HL-60/S4 treated with phorbol 12-myristate 13-acetate at 8.2 ng/mL for 4 days and 3 days (cell line): ENCODE data around the gene ARHGAP22.

Experiments used
- in situ Hi-C: fragments of 300-500 bp; cut with MboI; formaldehyde crosslinking; loops from 2 replicates; pipeline ENCODE4 v1.15.0; 2022; ENCODE audit warnings: low sequenced_read_pairs

ARHGAP22 gene

GRCh38 chr10:48536916-48537890 is 67.7 kb downstream of the ARHGAP22 start:
- in situ Hi-C loops = no loop called here

DNA sequence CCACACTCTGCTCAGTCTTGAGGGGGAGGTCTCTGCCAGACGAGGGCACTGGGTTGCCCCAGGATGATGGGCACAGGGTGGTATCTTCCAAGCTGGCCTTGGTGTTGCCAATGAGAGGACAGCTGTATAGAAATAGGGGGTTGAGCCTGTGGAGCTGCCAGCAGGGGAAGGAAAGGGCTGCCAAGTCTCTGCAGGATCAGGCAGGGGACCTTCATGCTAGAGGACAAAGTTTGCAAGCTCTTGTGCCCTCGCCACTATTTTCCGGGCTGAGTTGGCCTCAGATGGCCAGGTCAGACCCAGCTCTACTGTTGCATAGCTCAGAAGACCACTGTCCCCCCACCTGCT is 68.7 kb downstream of the ARHGAP22 start:
- in situ Hi-C loops = no loop called here

DNA sequence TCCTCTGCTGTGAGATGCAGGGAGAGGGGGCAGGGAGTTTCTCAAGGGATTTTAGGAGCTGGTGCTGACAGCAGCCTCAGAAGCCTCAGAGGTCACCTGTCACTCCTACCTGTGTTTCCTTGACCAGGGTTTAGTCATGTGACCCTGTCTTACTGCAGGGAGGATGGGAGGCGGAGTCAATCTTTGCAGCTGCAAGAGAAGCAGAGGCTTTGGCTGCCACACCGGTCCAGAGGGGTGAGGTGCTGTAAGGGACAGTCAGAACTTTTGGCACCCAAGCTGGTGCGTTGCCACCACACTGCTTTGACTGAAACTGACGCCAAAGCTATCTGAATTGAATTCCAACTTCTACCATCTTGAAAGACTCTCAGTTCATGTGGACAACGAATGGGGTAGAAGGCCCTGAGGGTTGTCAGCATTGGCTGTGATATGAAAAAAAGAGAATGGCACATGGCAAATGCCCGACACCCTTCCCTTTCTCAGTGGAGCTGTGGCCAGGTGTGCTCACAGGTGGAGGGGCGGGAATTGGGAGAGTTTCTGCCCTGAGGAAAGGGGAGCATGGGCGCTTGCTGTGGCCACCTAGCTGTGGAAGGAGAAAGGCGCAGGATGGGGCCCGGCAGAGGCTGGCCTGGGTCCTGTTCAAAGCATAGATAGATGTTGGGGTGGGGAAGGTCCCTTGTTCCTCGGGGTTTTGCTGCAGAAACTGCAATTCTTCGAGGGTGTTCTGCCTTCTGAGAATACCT is 69.3 kb downstream of the ARHGAP22 start:
- in situ Hi-C loops = no loop called here

DNA sequence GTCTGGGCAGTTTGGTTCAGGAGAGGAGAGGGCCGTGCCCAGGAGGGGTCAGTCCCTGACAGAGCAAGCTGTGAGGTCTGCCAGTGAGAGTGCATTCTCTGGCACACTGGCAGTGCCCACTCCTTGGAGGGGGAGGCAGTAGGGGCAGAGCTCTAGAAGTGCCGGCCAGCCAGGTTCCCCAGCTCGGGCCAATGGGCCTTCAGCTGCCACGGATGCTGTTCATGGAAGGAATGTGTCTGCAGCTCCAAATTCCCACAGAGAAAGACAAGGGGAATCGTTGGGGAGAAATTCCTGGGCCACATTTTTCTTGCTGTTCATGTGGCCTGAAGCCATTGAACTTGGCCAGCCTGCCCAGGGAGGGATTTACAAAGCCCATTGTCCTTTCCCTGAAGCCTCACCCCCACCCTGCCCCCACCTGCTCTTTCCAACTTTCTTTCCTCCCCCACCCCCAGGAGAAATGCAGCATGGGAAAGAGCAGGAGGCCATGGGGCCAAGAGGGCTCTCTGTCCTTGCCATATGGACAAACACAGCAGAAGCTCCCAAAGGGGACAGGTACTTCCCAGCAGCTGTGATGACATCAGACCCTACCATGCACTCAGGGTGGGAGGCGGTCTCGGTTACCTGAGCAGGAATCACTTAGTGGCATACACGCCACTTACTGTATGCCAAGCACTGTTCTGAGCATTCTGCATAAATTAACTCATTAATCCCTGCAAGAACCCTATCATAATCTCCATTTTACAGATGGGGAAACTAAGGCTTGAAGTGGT is 70.7 kb downstream of the ARHGAP22 start:
- in situ Hi-C loops = no loop called here

GRCh38 chr10:48533540-48533939 is 71.3 kb downstream of the ARHGAP22 start:
- in situ Hi-C loops = no loop called here

DNA sequence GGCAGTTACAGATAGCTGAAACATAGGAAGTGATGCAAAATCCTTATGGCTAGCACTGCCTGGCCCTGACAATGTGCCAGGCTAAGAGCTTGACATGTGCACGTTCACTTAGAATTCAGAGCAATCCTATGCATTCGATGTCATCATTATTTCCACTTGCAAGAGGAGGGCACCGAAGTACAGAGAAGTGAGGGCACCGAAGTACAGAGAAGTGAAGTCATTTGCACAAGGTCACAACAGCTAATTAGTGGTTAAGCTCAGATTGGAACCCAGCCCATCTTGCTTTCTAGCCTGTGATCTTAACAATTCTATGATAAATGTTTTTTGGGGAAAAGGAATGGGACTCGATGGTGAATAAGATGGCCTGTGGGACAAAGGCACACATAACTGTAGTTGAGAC is 73.4 kb downstream of the ARHGAP22 start:
- in situ Hi-C loops = no loop called here

DNA sequence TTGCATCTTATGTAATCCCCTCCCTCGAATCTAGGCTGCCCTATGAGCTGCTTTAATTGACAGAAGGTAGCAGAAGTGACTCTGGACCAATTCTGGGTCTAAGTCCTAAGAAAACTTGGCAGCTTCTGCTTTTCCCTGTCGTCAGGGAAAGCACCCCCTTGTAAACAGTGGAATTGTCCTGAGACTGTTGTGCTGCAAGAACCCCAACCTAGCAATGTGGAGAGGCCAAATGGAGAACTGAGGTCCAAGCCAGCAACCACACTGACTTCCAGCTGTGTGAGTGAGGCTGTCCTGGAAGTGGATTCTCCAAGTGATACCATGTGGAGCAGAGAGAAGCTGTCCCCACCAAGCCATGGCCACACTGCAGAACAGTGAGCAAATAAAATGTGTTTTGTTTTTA is 75.5 kb downstream of the ARHGAP22 start:
- in situ Hi-C loops = no loop called here

- in situ Hi-C loops = no loop called here
These were observed 77.1 kb downstream of the ARHGAP22 start for GRCh38 chr10:48527756-48528155.

GRCh38 chr10:48526846-48527505 is 77.9 kb downstream of the ARHGAP22 start:
- in situ Hi-C loops = no loop called here

DNA sequence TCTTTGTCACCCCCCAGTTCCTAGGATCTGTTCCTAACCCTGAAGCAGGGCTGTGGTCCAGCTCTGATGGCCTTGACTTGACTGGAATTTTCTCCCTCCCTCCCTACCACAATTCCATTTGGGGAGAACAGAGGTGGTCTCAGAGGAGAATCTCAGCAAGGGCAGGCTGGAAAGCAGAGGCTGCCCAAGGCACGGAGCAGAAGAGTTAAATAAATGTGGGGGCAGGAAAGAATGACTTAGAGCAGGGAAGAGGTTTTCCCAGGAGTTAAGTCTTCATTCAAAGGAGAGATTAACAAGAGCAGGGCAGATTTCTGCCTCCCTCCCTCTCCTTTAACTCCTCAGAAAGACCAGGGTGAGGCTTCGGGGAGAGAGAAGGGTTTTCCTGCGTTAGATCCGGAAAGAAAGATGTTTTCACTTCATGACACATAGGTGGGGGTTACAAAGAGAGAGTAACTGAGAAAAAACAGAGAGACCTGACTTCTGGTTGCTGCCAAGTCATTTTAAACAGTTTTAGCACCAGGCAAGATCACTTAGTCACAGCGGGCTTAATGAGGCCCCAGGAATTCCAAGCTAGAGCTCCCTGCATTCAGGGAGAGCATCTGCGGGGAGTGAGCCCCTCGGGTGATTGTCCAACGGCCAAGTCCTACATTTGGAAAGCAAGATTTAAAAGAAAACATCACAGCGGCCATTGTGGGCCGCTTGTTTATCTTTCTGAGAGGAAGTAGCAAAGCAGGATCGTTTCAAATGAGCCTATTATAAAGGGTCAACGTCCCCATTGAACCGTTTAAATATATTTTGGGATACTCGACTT is 78.7 kb downstream of the ARHGAP22 start:
- in situ Hi-C loops = no loop called here

GRCh38 chr10:48525113-48525512 is 79.8 kb downstream of the ARHGAP22 start:
- in situ Hi-C loops = no loop called here

DNA sequence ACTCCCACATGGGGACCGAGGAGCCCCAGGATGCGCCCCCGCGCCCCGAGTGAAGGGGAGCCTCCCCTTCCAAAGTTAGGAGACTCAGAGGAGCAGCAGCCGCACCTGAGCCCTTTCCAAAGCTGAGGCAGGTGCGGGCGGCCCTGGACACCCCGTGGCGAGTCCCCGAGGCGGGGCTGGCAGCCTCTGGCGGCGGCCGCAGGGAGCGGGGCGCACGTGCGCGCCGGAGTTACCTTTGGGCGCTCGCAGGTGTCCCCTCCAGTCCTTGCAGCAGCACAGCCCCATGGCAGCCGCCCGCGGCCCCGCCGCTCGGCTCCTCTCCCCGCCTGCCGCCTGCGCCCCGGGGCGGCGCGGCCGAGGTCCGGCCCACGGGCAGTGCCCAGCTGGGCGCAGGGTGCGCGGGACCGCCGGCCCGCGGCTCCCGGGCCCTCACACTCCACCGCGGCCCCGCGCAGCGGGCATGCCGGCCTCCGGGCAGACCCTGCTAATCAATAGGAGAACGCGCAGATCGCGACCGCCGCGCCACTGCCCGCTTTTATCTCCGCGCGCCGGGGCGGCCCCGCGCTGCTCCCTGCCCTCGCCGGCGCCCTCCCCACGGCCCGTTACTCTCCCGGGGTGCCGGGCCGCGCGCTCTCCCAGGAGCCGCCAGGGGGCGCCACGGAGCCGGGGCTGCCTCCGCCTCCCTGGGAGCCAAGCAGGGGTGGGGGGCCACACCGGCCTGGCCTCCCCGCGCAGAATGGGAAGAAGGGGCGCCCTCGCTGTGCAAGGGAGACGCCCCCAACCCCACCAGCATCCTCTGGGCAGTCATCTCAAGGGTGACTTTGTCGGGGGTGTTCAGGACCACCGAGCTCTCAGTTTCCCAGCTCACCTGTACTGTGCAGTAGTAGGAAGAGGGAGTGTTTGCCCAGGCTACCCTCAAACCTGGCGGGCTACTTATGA is 80.8 kb downstream of the ARHGAP22 start:
- in situ Hi-C loops = loop anchor here (25.0 kb wide), 1 partner anchor 162 kb away; no protein-coding TSS in a partner anchor

DNA sequence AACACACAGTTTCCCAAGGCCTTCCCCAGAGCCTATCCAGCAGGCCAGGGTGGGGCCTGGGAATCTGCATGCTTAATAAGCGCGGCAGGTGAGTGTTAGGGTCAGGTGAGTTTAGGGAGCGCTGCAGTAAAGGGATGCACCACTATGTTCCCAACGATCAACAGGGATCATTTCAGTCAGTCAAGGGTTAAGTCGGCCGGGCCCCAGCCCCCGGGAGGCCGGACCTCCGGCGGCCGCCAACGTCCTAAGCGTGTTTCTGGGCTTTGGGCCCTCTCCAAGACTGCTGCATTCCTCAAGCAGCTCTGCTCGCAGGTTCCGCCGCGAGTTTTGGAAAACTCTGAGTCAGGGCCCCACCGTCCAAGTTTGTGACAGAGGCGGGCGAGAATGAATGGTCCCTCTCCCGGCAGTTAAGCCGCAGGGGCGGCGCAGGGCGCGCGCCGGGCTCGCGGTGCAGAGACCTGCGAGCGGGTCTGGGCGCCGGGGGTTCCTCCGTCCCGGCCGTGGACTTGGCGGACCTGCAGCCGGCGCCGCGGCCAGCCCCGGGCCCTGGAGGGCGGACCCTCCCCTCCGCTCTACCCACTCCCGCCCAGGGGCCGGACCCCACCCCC is 81.6 kb downstream of the ARHGAP22 start:
- in situ Hi-C loops = loop anchor here (25.0 kb wide), 1 partner anchor 161 kb away; no protein-coding TSS in a partner anchor

DNA sequence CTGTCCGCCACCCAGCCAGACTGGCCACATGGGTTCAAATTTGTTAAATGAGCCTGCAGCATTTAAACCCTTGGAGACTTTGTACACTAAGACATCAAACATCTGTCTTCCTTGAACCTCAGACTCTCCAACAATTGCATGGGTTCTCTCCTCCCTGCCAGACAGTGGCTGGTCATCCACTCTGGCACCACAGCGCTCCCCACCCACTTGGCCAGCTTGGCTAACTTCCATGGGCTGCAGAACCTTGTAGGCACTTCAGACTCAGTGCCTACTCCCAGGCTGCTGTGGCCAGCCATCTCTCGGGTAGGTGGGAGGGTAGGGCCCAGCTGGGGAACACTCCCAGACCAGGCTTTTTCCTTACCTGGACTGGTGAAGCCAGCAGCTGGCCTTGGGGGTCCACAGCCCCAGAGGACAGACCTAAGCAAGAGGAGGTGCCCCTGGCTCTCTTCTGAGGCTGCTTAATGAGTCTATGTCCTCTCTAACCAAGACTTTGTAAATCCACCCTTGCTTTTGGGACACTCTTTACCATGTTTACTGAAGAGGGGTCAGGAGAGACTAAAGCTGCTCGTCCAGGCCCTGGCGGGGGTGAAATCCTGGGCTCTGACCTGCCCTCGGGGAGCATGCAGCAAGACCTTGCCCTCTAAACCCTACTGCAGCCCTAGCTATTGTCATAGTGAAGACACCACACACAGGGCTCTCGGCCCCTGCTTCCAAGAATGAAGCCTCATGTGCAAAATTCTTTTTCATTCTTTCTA is 82.7 kb downstream of the ARHGAP22 start:
- in situ Hi-C loops = loop anchor here (25.0 kb wide), 1 partner anchor 160 kb away; no protein-coding TSS in a partner anchor

- in situ Hi-C loops = loop anchor here (25.0 kb wide), 1 partner anchor 158 kb away; no protein-coding TSS in a partner anchor
These were observed 84.3 kb downstream of the ARHGAP22 start for GRCh38 chr10:48520594-48520993.

- in situ Hi-C loops = loop anchor here (25.0 kb wide), 1 partner anchor 158 kb away; no protein-coding TSS in a partner anchor
These were observed 84.7 kb downstream of the ARHGAP22 start for GRCh38 chr10:48520184-48520506.

GRCh38 chr10:48519481-48520183 is 85.2 kb downstream of the ARHGAP22 start:
- in situ Hi-C loops = loop anchor here (25.0 kb wide), 1 partner anchor 157 kb away; no protein-coding TSS in a partner anchor
